Adrenal gland (tissue), 12 donors: Measurements from ENCODE around the gene TCF4. TPM values are rescaled to one million over a fixed set of nuclear protein-coding genes. Genes with fewer than 3 reads are reported as not detected.

Experiments
- DNase-seq, 7 donors: peaks; one replicate each; pipeline ENCODE4 v3.0.0-alpha.2; 2019 to 2020
- H3K27ac ChIP-seq, 5 donors: fragments of 200-600 bp; sonication (generic) in 4 of 5; 1 replicate in 3 of 5; 2 replicates in 2 of 5; pipeline versions ENCODE4 v1.5.1 to v1.8.0; 2016 to 2020; ENCODE audit warnings: mild to moderate bottlenecking in 1 of 5
- H3K27me3 ChIP-seq: fragments of 200-600 bp; 2 replicates; pipeline ENCODE4 v1.8.0; 2021
- H3K36me3 ChIP-seq, 2 donors: fragments of 200-600 bp; replicated peaks in 1 of 2; 1 replicate in 1 of 2; 2 replicates in 1 of 2; pipeline versions ENCODE4 v1.5.1 to v1.8.0; 2018 to 2022
- H3K4me1 ChIP-seq, 2 donors: fragments of 200-600 bp; replicated peaks in 1 of 2; 1 replicate in 1 of 2; 2 replicates in 1 of 2; pipeline versions ENCODE4 v1.5.1 to v1.8.0; 2018 to 2021
- H3K4me3 ChIP-seq, 4 donors: fragments of 200-600 bp; sonication (generic) in 3 of 4; one replicate each; pipeline ENCODE4 v1.5.1; 2016 to 2018
- H3K9me3 ChIP-seq, 3 donors: fragments of 200-600 bp; sonication (generic) in 1 of 3; replicated peaks in 1 of 3; 1 replicate in 2 of 3; 2 replicates in 1 of 3; pipeline versions ENCODE4 v1.5.1 to v1.8.0; 2016 to 2021
- POLR2A ChIP-seq, 2 donors: fragments of 450-650 bp; IDR thresholded peaks; one replicate each; pipeline ENCODE4 v1.6.1; 2017; ENCODE audit warnings: antibody characterized with exemption in 2 of 2, mild to moderate bottlenecking in 2 of 2, moderate library complexity in 1 of 2
- WGBS, 4 donors: extraction: QIAGEN DNeasy Blood & Tissue Kit in 2 of 4; methylation state at CpG; one replicate each; pipeline versions ENCODE4 v1.1.5 to v1.1.7; 2013 to 2017; 5-methylcytosine and 5-hydroxymethylcytosine counted together
- intact Hi-C, 2 donors: fragments of 100-400 bp; cut with DNase I; formaldehyde crosslinking; loops; one replicate each; pipeline versions ENCODE4 v1.14.1 to v1.15.0; 2022 to 2023
- polyA plus RNA-seq, 3 donors: library from polyadenylated mRNA; stranded (reverse); fragments of 200-250 nt in 2 of 3; fragments of 350-450 nt in 1 of 3; fragmentation: Illumina TruSeq in 1 of 3; extraction: RNeasy Lipid Tissue Mini Kit (QIAGEN cat#74804) in 1 of 3; gene quantifications; one replicate each; pipeline ENCODE4 v1.2.3, GENCODE V29; 2013 to 2014
- total RNA-seq, 9 donors: library from RNA; depleted of rRNA in 4 of 9; stranded (reverse); fragments of >200 nt in 4 of 9; fragments of 120-200 nt in 1 of 9; fragmentation: NEBNext Ultra II Directional in 1 of 9; extraction: Animal tissue kit (Norgen Biotek cat#: 25700) in 1 of 9; gene quantifications; one replicate each; pipeline versions ENCODE4 v1.1.0 to v1.2.4, GENCODE V29; 2013 to 2023
- TF ChIP-seq, protein P1 (sequence below), 6 experiments: fragments of 450-650 bp in 4 of 6; fragments of 200-600 bp in 2 of 6; sonication (generic) in 1 of 6; IDR thresholded peaks; 1 replicate in 5 of 6; 2 replicates in 1 of 6; pipeline versions ENCODE4 v1.5.1 to v1.8.0; 2016 to 2021; ENCODE audit warnings: antibody characterized with exemption in 6 of 6, mild to moderate bottlenecking in 2 of 6, moderate library complexity in 1 of 6
- donor health status: healthy with polysubstance abuse.
- donor health status: Bipolar disorder and iron deficiency.
- donor health status: DM: yes; HTN: yes; CAD: no.
- donor health status: DM: no; HTN: no; CAD: no.
- donor health status: DM: no; HTN: no; CAD: no.
- donor health status: DM: yes; HTN: yes; CAD: no.

TCF4 gene
- total and polyA plus RNA-seq, 12 donors = 21.9 to 196 (median 112) TPM

DNA sequence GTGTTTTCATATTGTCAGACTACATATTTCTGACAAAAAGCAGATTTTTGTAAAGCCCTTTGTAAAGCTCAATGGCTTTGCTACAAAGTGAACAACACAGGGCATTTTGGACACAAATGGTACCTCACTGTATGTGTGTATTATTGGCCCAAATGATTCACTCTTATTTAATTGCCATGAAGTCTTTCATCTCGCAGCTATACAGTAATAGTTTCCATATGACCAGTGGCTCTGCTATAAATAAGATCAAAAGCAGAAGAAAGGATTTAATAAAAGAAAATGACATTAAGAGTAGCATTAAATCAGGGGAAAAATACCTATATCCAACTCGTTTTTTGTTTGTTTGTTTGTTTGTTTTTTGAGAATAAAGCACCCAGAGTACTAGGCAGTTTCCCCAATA, 344.7 kb downstream of the TCF4 start:
- Histone ChIP-seq H3K4me1 (peaks cover 33 to 58% of the 10 kb centered on the region in 2 donors), H3K27ac (peak overlapping the region in 4 of 5 donors; percentile 37 to 77 (median 69)), H3K9me3 (no peaks in the 10 kb centered on the region), H3K36me3 (no peaks in the 10 kb centered on the region), H3K4me3 (no peak overlapping the region), H3K27me3 (no peaks in the 10 kb centered on the region)
- TF ChIP-seq POLR2A (IDR thresholded peaks at IDR 0.05) = no peak
- TF ChIP-seq, protein P1, sequence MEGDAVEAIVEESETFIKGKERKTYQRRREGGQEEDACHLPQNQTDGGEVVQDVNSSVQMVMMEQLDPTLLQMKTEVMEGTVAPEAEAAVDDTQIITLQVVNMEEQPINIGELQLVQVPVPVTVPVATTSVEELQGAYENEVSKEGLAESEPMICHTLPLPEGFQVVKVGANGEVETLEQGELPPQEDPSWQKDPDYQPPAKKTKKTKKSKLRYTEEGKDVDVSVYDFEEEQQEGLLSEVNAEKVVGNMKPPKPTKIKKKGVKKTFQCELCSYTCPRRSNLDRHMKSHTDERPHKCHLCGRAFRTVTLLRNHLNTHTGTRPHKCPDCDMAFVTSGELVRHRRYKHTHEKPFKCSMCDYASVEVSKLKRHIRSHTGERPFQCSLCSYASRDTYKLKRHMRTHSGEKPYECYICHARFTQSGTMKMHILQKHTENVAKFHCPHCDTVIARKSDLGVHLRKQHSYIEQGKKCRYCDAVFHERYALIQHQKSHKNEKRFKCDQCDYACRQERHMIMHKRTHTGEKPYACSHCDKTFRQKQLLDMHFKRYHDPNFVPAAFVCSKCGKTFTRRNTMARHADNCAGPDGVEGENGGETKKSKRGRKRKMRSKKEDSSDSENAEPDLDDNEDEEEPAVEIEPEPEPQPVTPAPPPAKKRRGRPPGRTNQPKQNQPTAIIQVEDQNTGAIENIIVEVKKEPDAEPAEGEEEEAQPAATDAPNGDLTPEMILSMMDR (IDR thresholded peaks at IDR 0.05) = no peak
- intact Hi-C loops = no loop called here
- DNase-seq = no peak
- 59 to 77% (median 68%) methylated on average over 2 of the region's 2 CpGs for WGBS, 4 donors

DNA sequence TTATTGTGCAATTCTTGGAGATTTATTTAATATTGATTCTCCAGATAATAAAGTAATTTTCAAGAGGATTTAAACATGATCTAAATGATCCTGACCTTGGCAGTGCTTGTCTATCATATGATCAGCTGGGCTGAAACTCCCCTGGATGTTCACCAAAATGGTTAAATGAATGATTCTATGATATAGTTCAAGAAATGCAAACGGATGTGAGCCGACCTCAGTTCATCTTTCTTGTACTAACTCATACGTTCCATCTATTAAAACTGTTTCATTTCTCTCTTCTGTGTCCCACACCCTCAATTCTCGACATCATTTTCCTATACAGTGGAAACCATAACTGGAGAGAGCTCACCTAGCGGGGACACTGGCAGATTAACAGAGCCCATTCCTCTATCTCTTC, 347.0 kb downstream of the TCF4 start:
- no peak for TF ChIP-seq POLR2A (IDR thresholded peaks at IDR 0.05)
- TF ChIP-seq, protein P1 (IDR thresholded peaks at IDR 0.05) = no peak
- no peak overlapping the region for H3K4me3 ChIP-seq
- intact Hi-C loops = no loop called here
- no peaks in the 10 kb centered on the region for H3K27me3 ChIP-seq
- 79 to 82% (median 81%) methylated on average over 5 of the region's 5 CpGs for WGBS, 4 donors
- peak overlapping the region in 1 of 5 donors; percentile 31 for H3K27ac ChIP-seq
- no peak for DNase-seq
- no peaks in the 10 kb centered on the region for H3K36me3 ChIP-seq
- H3K9me3 ChIP-seq = no peaks in the 10 kb centered on the region
- peaks cover 33 to 58% of the 10 kb centered on the region in 2 donors for H3K4me1 ChIP-seq

DNA sequence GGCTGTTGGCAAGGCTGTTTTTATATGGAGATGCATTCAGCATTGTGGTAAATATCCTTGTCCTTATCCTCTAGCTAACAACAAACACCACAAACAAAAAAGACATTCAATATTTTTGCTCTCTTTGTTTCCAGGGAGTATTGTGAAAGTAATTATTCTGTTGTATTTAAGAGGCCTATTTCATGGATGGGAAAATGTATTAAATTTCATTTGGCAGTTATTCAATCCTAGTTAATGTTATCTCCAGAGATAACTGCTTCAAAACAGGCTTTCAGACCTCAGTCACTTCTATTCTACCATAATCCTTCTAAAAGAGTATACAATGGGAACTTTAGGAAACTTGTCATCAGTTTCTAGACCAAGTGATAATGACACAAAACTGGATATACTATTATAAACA, 348.3 kb downstream of the TCF4 start:
- no peaks in the 10 kb centered on the region for H3K9me3 ChIP-seq
- no peak for DNase-seq
- intact Hi-C loops = loop anchor here in 1 of 2 donors (10.0 kb wide), 2 partner anchors 85 to 345 kb away; partner anchors contain the start of gene TCF4
- peaks cover 24 to 58% of the 10 kb centered on the region in 2 donors for H3K4me1 ChIP-seq
- H3K27ac ChIP-seq = peak overlapping the region in 1 of 5 donors; percentile 31
- no peaks in the 10 kb centered on the region for H3K36me3 ChIP-seq
- H3K27me3 ChIP-seq = no peaks in the 10 kb centered on the region
- H3K4me3 ChIP-seq = no peak overlapping the region
- no peak for TF ChIP-seq POLR2A (IDR thresholded peaks at IDR 0.05)
- TF ChIP-seq, protein P1 (IDR thresholded peaks at IDR 0.05) = no peak

DNA sequence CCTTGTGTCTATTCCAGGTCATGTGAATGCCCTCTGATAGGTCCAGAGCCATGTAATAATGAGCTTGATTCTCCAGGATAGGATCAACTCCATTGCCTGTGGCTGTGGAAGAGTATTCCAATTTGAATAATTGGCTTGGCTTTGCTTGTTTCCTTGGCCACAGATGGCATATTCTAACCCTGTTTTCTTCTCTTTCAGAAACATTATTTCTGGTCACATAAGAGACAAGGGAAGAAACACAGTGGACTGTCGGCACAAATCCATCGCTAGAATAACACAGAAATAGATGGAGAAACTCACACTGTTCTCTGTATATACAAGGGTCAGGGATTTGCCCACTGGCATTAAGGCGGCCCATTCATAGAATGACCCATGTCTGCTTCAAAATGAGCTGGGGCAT, 350.3 kb downstream of the TCF4 start:
- intact Hi-C loops = loop anchor here in 1 of 2 donors (10.0 kb wide), 2 partner anchors 87 to 347 kb away; partner anchors contain the start of gene TCF4
- no peaks in the 10 kb centered on the region for H3K27me3 ChIP-seq
- WGBS, 4 donors = 89 to 95% (median 90%) methylated on average over 3 of the region's 3 CpGs
- DNase-seq = no peak
- peaks cover 0 to 19% of the 10 kb centered on the region in 2 donors for H3K36me3 ChIP-seq
- no peaks in the 10 kb centered on the region for H3K9me3 ChIP-seq
- H3K4me3 ChIP-seq = no peak overlapping the region
- H3K4me1 ChIP-seq = peaks cover 8 to 48% of the 10 kb centered on the region in 2 donors
- H3K27ac ChIP-seq = no peak overlapping the region
- no peak for TF ChIP-seq POLR2A (IDR thresholded peaks at IDR 0.05)
- TF ChIP-seq, protein P1 (IDR thresholded peaks at IDR 0.05) = no peak
